K562 (cell line): ENCODE results near the gene EIF2S2. TPM values are rescaled to one million over a fixed set of nuclear protein-coding genes. Genes with fewer than 3 reads are reported as not detected.

Experiments
- ARNT ChIP-seq, 2 experiments: fragments of 450-650 bp; IDR thresholded peaks; 2 replicates each; pipeline ENCODE4 v1.6.1; 2016; ENCODE audit warnings: mild to moderate bottlenecking in 1 of 2
- CBFA2T3 ChIP-seq: fragments of 450-650 bp; IDR thresholded peaks from 2 replicates; pipeline ENCODE4 v1.6.1; 2017
- CEBPG ChIP-seq, 3 experiments: fragments of 200-800 bp in 1 of 3; sonication (Bioruptor generic) in 1 of 3; sonication (generic) in 1 of 3; formaldehyde crosslinking in 1 of 3; IDR thresholded peaks in 2 of 3; conservative IDR thresholded peaks in 1 of 3; 2 replicates each; pipeline versions ENCODE4 v1.6.1 to v1.8.0; 2016 to 2022; ENCODE audit warnings: missing compliant biosample characterization in 2 of 3, missing genetic modification characterization in 2 of 3, mild to moderate bottlenecking in 1 of 3, missing genetic modification reagents in 1 of 3
- FOXK2 ChIP-seq, 2 experiments: fragments of 450-650 bp; IDR thresholded peaks in 1 of 2; conservative IDR thresholded peaks in 1 of 2; 2 replicates each; pipeline ENCODE4 v1.6.1; 2016; ENCODE audit warnings: low read depth in 2 of 2, mild to moderate bottlenecking in 1 of 2
- KAT8 ChIP-seq: fragments of 450-650 bp; IDR thresholded peaks from 2 replicates; pipeline ENCODE4 v1.6.1; 2016; ENCODE audit warnings: low read depth, mild to moderate bottlenecking
- MAFG ChIP-seq: fragments of 450-650 bp; conservative IDR thresholded peaks from 2 replicates; pipeline ENCODE4 v1.6.1; 2016; ENCODE audit warnings: missing genetic modification characterization, missing compliant biosample characterization
- MCM7 ChIP-seq, 2 experiments: fragments of 450-650 bp; IDR thresholded peaks; 2 replicates each; pipeline ENCODE4 v1.6.1; 2016 to 2018
- MEF2A ChIP-seq: IDR thresholded peaks from 2 replicates; pipeline ENCODE4 v1.6.1; 2011; ENCODE audit warnings: low read depth, mild to moderate bottlenecking, low read length, moderate library complexity; ENCODE audit not compliant: control insufficient read depth
- MXI1 ChIP-seq: IDR thresholded peaks from 2 replicates; pipeline ENCODE4 v1.6.1; 2011; ENCODE audit warnings: low read depth, mild to moderate bottlenecking, improper control_type of control experiment, low read length
- PTBP1 ChIP-seq: fragments of 200-400 bp; formaldehyde crosslinking; IDR thresholded peaks from 2 replicates; pipeline ENCODE4 v1.6.1; 2017; ENCODE audit warnings: low read depth, low read length
- RB1 ChIP-seq: fragments of 450-650 bp; IDR thresholded peaks from 2 replicates; pipeline ENCODE4 v1.6.1; 2017; ENCODE audit warnings: low read depth, mild to moderate bottlenecking
- SMAD4 ChIP-seq: fragments of 250-450 bp; sonication (Bioruptor Pico); conservative IDR thresholded peaks from 2 replicates; pipeline ENCODE4 v1.8.0; 2021; ENCODE audit warnings: inconsistent platforms, mild to moderate bottlenecking, moderate library complexity
- SNIP1 ChIP-seq: fragments of 450-650 bp; IDR thresholded peaks from 2 replicates; pipeline ENCODE4 v1.7.1; 2017; ENCODE audit warnings: low read depth, mild to moderate bottlenecking
- TAL1 ChIP-seq: fragments of 450-650 bp; IDR thresholded peaks from 2 replicates; pipeline ENCODE4 v1.6.1; 2016; ENCODE audit warnings: mild to moderate bottlenecking
- UBTF ChIP-seq, 2 experiments: IDR thresholded peaks; 2 replicates each; pipeline ENCODE4 v1.6.1; 2012; ENCODE audit warnings: improper control_type of control experiment in 2 of 2, low read depth in 2 of 2, low read length in 2 of 2, borderline replicate concordance in 1 of 2
- VEZF1 ChIP-seq: fragments of 200-800 bp; sonication (Bioruptor generic); IDR thresholded peaks from 2 replicates; pipeline ENCODE4 v1.6.1; 2017; ENCODE audit warnings: missing genetic modification characterization, missing compliant biosample characterization
- ZBTB8A ChIP-seq: fragments of 450-650 bp; IDR thresholded peaks from 2 replicates; pipeline ENCODE4 v1.6.1; 2018; ENCODE audit warnings: mild to moderate bottlenecking, moderate library complexity; ENCODE audit not compliant: partially characterized antibody
- ZNF347 ChIP-seq: fragments of 450-650 bp; formaldehyde crosslinking; IDR thresholded peaks from 2 replicates; pipeline ENCODE4 v1.4.0; 2020; ENCODE audit warnings: low read depth, mild to moderate bottlenecking, moderate library complexity
- ZNF408 ChIP-seq: fragments of 250-450 bp; sonication (Bioruptor Pico); IDR thresholded peaks from 2 replicates; pipeline ENCODE4 v1.4.0; 2020; ENCODE audit warnings: low read depth, mild to moderate bottlenecking, moderate library complexity
- ZNF696 ChIP-seq: fragments of 250-450 bp; sonication (Bioruptor Pico); conservative IDR thresholded peaks from 2 replicates; pipeline ENCODE4 v1.4.0; 2020; ENCODE audit warnings: mild to moderate bottlenecking, moderate library complexity
- ZNF707 ChIP-seq: fragments of 250-450 bp; sonication (Bioruptor Pico); conservative IDR thresholded peaks from 2 replicates; pipeline ENCODE4 v1.8.0; 2022; ENCODE audit warnings: inconsistent platforms, mild to moderate bottlenecking, moderate library complexity
- polyA plus RNA-seq, 8 experiments: library from polyadenylated mRNA; depleted of rRNA in 4 of 8; stranded (reverse) in 5 of 8; unstranded in 3 of 8; fragments of >200 nt; fragmentation: Nextera tagmentation in 2 of 8; fragmentation: Illumina TruSeq in 1 of 8; extraction: Ambion mirVana in 2 of 8; extraction: Trizol in 1 of 8; gene quantifications; 2 replicates each; pipeline versions ENCODE4 v1.2.1 to v1.2.3, GENCODE V29; 2011 to 2014; ENCODE audit warnings: inconsistent platforms in 1 of 8, missing spikeins in 1 of 8
- total RNA-seq, 7 experiments: library from RNA; depleted of rRNA in 6 of 7; stranded (reverse); fragments of >200 nt in 6 of 7; fragmentation: Illumina TruSeq in 2 of 7; extraction: Trizol in 2 of 7; gene quantifications; 2 replicates each; pipeline versions ENCODE4 v1.2.1 to v1.2.3, GENCODE V29; 2011 to 2021; ENCODE audit warnings: low replicate concordance in 1 of 7
- TF ChIP-seq, protein P1 (sequence below), 2 experiments: fragments of 450-650 bp; IDR thresholded peaks; 2 replicates each; pipeline ENCODE4 v1.6.1; 2018; ENCODE audit warnings: mild to moderate bottlenecking in 2 of 2, low read depth in 1 of 2; ENCODE audit not compliant: partially characterized antibody in 2 of 2

The EIF2S2 gene
- total and polyA plus RNA-seq, 9 of the 15 experiments (the other 6 are each of a cell fraction or from before 2014, with no cell fraction given), result 79.7 to 220 (median 154) TPM

- no peak for TF ChIP-seq MEF2A
- no peak for TF ChIP-seq UBTF (IDR thresholded peaks at IDR 0.05; ENCODE audit: borderline replicate concordance in 1 of 2, low read depth in 2 of 2, low read length in 2 of 2)
- no peak for TF ChIP-seq ARNT (IDR thresholded peaks at IDR 0.05)
- TF ChIP-seq PTBP1, result no peak
- no peak for TF ChIP-seq CEBPG (CRISPR knock-in tag; IDR thresholded peaks at IDR 0.05)
- TF ChIP-seq CEBPG (tag; conservative IDR thresholded peaks at IDR 0.05 in 1 of 2, IDR thresholded peaks at IDR 0.05 in 1 of 2), result no peak
- peak; percentile 35; the same call in 1 of the 2 replicates for TF ChIP-seq VEZF1
- TF ChIP-seq SNIP1, result no peak
- no peak for TF ChIP-seq ZNF707 (CRISPR knock-in tag)
- no peak for TF ChIP-seq MCM7 (IDR thresholded peaks at IDR 0.05)
- TF ChIP-seq, protein P1, sequence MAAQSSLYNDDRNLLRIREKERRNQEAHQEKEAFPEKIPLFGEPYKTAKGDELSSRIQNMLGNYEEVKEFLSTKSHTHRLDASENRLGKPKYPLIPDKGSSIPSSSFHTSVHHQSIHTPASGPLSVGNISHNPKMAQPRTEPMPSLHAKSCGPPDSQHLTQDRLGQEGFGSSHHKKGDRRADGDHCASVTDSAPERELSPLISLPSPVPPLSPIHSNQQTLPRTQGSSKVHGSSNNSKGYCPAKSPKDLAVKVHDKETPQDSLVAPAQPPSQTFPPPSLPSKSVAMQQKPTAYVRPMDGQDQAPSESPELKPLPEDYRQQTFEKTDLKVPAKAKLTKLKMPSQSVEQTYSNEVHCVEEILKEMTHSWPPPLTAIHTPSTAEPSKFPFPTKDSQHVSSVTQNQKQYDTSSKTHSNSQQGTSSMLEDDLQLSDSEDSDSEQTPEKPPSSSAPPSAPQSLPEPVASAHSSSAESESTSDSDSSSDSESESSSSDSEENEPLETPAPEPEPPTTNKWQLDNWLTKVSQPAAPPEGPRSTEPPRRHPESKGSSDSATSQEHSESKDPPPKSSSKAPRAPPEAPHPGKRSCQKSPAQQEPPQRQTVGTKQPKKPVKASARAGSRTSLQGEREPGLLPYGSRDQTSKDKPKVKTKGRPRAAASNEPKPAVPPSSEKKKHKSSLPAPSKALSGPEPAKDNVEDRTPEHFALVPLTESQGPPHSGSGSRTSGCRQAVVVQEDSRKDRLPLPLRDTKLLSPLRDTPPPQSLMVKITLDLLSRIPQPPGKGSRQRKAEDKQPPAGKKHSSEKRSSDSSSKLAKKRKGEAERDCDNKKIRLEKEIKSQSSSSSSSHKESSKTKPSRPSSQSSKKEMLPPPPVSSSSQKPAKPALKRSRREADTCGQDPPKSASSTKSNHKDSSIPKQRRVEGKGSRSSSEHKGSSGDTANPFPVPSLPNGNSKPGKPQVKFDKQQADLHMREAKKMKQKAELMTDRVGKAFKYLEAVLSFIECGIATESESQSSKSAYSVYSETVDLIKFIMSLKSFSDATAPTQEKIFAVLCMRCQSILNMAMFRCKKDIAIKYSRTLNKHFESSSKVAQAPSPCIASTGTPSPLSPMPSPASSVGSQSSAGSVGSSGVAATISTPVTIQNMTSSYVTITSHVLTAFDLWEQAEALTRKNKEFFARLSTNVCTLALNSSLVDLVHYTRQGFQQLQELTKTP (IDR thresholded peaks at IDR 0.05; ENCODE audit: low read depth in 1 of 2, partially characterized antibody in 2 of 2), result no peak
- TF ChIP-seq TAL1, result peak; percentile 77
- peak; percentile 18; the same call in 1 of the 2 replicates for TF ChIP-seq SMAD4 (CRISPR knock-in tag)
- no peak for TF ChIP-seq ZNF696
- TF ChIP-seq CBFA2T3, result peak; percentile 83
- no peak for TF ChIP-seq MXI1
- TF ChIP-seq MAFG (tag), result no peak
- no peak for TF ChIP-seq ZBTB8A
- TF ChIP-seq RB1, result no peak
- TF ChIP-seq ZNF408 (CRISPR knock-in tag), result no peak
- no peak for TF ChIP-seq KAT8
- no peak for TF ChIP-seq ZNF347
- TF ChIP-seq FOXK2 (conservative IDR thresholded peaks at IDR 0.05 in 1 of 2, IDR thresholded peaks at IDR 0.05 in 1 of 2; ENCODE audit: low read depth in 2 of 2), result no peak
Measured at GRCh38 chr20:34127792-34128191, 15.7 kb upstream of the EIF2S2 start (continued).
